WI38 (cell line): ENCODE results near the gene NDUFB5.
A peak's percentile ranks its signal among the peaks of the same experiment; 100 is the strongest.
"Not testable (repeated sequence)": the region's sequence is repeated elsewhere in the genome, so short reads cannot be mapped to it uniquely, and the experiment has no call there.

Experiments used
- H3K4me3 ChIP-seq: 2 replicates; pipeline ENCODE4 v1.5.1; 2011; ENCODE audit warnings: low read depth, mild to moderate bottlenecking, control low read depth, low read length
- CTCF ChIP-seq: IDR thresholded peaks from 2 replicates; pipeline ENCODE4 v1.5.1; 2012; ENCODE audit warnings: low read depth, mild to moderate bottlenecking, control low read depth, low read length

The NDUFB5 gene

GRCh38 chr3:179630753-179631451 lies 26.3 kb downstream of the NDUFB5 start:
- no peak for TF ChIP-seq CTCF
- no peak overlapping the region for H3K4me3 ChIP-seq

GRCh38 chr3:179640469-179640868 lies 35.9 kb downstream of the NDUFB5 start:
- TF ChIP-seq CTCF = no peak

GRCh38 chr3:179642871-179643270 lies 38.3 kb downstream of the NDUFB5 start:
- no peak for TF ChIP-seq CTCF
- H3K4me3 ChIP-seq = no peak overlapping the region

More at GRCh38 chr3:179640469-179640868, 35.9 kb downstream of the NDUFB5 start:
- H3K4me3 ChIP-seq = no peak overlapping the region

- H3K4me3 ChIP-seq = not testable (repeated sequence)
These were observed 39.2 kb downstream of the NDUFB5 start for GRCh38 chr3:179643837-179644236.

GRCh38 chr3:179646177-179646576 lies 41.6 kb downstream of the NDUFB5 start:
- no peak overlapping the region for H3K4me3 ChIP-seq
- no peak for TF ChIP-seq CTCF

GRCh38 chr3:179651687-179652446 lies 47.3 kb downstream of the NDUFB5 start:
- H3K4me3 ChIP-seq = peak overlapping the region; percentile 86
- TF ChIP-seq CTCF = no peak

- no peak for TF ChIP-seq CTCF
- peak within 1 kb of the TSS; percentile 86 for H3K4me3 ChIP-seq
These were observed 48.0 kb downstream of the NDUFB5 start, which contains the start of gene USP13 for GRCh38 chr3:179652447-179653095. Gene USP13 (plus strand): TSS chr3:179653040. CDS start chr3:179653226, 186 bp downstream.
